ENCODE measurements around the gene DEF6.

The DEF6 gene

DNA sequence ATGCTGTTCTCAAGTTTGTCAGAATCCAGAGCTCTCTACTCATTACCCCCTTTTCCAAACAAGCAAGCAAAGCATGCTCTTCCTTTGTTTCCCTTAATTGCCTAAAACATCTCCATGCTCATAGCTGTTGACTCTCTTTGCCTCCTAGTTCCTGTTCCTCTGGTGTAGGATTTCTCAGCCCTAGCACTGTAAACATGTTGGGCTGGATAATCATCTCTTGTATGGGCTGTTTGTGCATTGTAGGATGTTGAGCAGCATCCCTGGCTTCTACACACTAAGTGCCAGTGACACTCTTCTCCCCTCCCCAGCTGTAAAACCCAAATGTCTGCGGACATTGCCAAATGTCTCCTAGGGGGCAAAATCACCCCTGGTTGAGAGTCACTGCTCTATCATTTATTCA lies 58.8 kb downstream of the DEF6 start:
- no peaks in the 10 kb centered on the region for H3F3A ChIP-seq (ENCODE audit: low read depth)
- H3K9me3 ChIP-seq (ENCODE audit: insufficient read depth, low read depth, low read length) = no peaks in the 10 kb centered on the region
- no peaks in the 10 kb centered on the region for H3K79me2 ChIP-seq (ENCODE audit: insufficient read depth, low read length)
- H3K4me3 ChIP-seq (ENCODE audit: low read length, poor library complexity, severe bottlenecking) = no peak overlapping the region
- H3K9me2 ChIP-seq (replicated peaks; ENCODE audit: low read depth, low read length) = no peaks in the 10 kb centered on the region
- no peak overlapping the region for H2AFZ ChIP-seq (ENCODE audit: low read length)
- H3K4me2 ChIP-seq (ENCODE audit: low read depth, low read length, poor library complexity, severe bottlenecking) = no peak overlapping the region
- H4K20me1 ChIP-seq (ENCODE audit: insufficient read depth, low read length, poor library complexity, severe bottlenecking) = no peaks in the 10 kb centered on the region
- no peak overlapping the region for H3K9ac ChIP-seq (ENCODE audit: low read depth, low read length, poor library complexity, severe bottlenecking)
- H3K4me1 ChIP-seq (ENCODE audit: insufficient read depth, low read length, poor library complexity, severe bottlenecking) = no peaks in the 10 kb centered on the region
- TF ChIP-seq EZH2phosphoT487 (IDR thresholded peaks at IDR 0.05; ENCODE audit: borderline replicate concordance) = no peak
- TF ChIP-seq, protein P1, sequence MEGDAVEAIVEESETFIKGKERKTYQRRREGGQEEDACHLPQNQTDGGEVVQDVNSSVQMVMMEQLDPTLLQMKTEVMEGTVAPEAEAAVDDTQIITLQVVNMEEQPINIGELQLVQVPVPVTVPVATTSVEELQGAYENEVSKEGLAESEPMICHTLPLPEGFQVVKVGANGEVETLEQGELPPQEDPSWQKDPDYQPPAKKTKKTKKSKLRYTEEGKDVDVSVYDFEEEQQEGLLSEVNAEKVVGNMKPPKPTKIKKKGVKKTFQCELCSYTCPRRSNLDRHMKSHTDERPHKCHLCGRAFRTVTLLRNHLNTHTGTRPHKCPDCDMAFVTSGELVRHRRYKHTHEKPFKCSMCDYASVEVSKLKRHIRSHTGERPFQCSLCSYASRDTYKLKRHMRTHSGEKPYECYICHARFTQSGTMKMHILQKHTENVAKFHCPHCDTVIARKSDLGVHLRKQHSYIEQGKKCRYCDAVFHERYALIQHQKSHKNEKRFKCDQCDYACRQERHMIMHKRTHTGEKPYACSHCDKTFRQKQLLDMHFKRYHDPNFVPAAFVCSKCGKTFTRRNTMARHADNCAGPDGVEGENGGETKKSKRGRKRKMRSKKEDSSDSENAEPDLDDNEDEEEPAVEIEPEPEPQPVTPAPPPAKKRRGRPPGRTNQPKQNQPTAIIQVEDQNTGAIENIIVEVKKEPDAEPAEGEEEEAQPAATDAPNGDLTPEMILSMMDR (conservative IDR thresholded peaks at IDR 0.05; ENCODE audit: low read length) = no peak
- no peaks in the 10 kb centered on the region for H3K27me3 ChIP-seq (ENCODE audit: insufficient read depth, low read length, poor library complexity, severe bottlenecking)
- peaks cover 3% of the 10 kb centered on the region; the same call in 1 of the 2 replicates for H3K36me3 ChIP-seq (ENCODE audit: insufficient read depth, low read length)

DNA sequence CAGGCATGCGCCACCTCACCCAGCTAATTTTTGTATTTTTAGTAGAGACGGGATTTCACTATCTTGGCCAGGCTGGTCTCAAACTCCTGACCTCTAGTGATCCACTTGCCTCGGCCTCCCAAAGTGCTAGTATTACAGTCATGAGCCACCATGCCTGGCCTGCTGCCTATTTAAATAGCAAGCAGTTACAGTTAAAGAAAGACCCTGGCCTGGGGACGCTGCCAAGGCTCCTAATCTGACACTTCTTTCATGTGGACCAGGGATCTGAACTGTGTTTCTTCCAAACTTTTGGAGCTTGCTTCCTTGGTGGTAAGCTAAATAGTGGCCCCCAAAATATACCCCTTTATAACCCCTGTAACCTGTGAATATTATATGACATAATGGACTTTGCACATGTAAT lies 60.1 kb downstream of the DEF6 start:
- Histone ChIP-seq H3K9me2 (replicated peaks; ENCODE audit: low read depth, low read length) (no peaks in the 10 kb centered on the region), H4K20me1 (ENCODE audit: insufficient read depth, low read length, poor library complexity, severe bottlenecking) (no peaks in the 10 kb centered on the region), H3K36me3 (ENCODE audit: insufficient read depth, low read length) (peaks cover under 1% of the 10 kb centered on the region; the same call in 1 of the 2 replicates), H3K4me1 (ENCODE audit: insufficient read depth, low read length, poor library complexity, severe bottlenecking) (no peaks in the 10 kb centered on the region), H3F3A (ENCODE audit: low read depth) (no peaks in the 10 kb centered on the region), H3K27me3 (ENCODE audit: insufficient read depth, low read length, poor library complexity, severe bottlenecking) (no peaks in the 10 kb centered on the region), H3K79me2 (ENCODE audit: insufficient read depth, low read length) (no peaks in the 10 kb centered on the region), H3K9ac (ENCODE audit: low read depth, low read length, poor library complexity, severe bottlenecking) (no peak overlapping the region), H3K4me2 (ENCODE audit: low read depth, low read length, poor library complexity, severe bottlenecking) (no peak overlapping the region), H3K9me3 (ENCODE audit: insufficient read depth, low read depth, low read length) (no peaks in the 10 kb centered on the region), H2AFZ (ENCODE audit: low read length) (no peak overlapping the region), H3K4me3 (ENCODE audit: low read length, poor library complexity, severe bottlenecking) (no peak overlapping the region)
- TF ChIP-seq, protein P1 (conservative IDR thresholded peaks at IDR 0.05; ENCODE audit: low read length) = no peak
- no peak for TF ChIP-seq EZH2phosphoT487 (IDR thresholded peaks at IDR 0.05; ENCODE audit: borderline replicate concordance)

DNA sequence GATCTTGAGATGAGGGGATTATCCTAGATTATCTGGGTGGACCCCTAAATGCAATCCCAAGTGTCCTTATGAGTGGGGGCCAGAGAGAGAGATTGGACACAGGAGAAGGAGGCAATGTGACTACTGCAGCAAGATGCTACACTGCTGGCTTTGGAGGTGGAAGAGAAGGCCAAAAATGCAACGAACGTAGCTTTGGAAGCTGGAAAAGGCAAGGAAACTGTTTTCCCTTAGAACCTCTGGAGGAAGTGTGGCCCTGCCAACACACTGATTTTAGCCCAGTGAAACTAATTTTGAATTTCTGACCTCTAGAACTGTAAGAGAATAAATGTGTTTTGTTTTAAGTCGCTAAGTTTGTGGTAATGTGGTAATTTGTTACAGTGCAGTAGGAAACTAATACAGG lies 60.5 kb downstream of the DEF6 start:
- no peak overlapping the region for H3K4me3 ChIP-seq (ENCODE audit: low read length, poor library complexity, severe bottlenecking)
- H2AFZ ChIP-seq (ENCODE audit: low read length) = no peak overlapping the region
- H3F3A ChIP-seq (ENCODE audit: low read depth) = no peaks in the 10 kb centered on the region
- TF ChIP-seq, protein P1 (conservative IDR thresholded peaks at IDR 0.05; ENCODE audit: low read length) = no peak
- no peak for TF ChIP-seq EZH2phosphoT487 (IDR thresholded peaks at IDR 0.05; ENCODE audit: borderline replicate concordance)
- no peak overlapping the region for H3K9ac ChIP-seq (ENCODE audit: low read depth, low read length, poor library complexity, severe bottlenecking)
- no peaks in the 10 kb centered on the region for H3K79me2 ChIP-seq (ENCODE audit: insufficient read depth, low read length)
- H3K4me1 ChIP-seq (ENCODE audit: insufficient read depth, low read length, poor library complexity, severe bottlenecking) = no peaks in the 10 kb centered on the region
- H3K27me3 ChIP-seq (ENCODE audit: insufficient read depth, low read length, poor library complexity, severe bottlenecking) = no peaks in the 10 kb centered on the region
- no peaks in the 10 kb centered on the region for H3K9me2 ChIP-seq (replicated peaks; ENCODE audit: low read depth, low read length)
- H3K4me2 ChIP-seq (ENCODE audit: low read depth, low read length, poor library complexity, severe bottlenecking) = no peak overlapping the region
- H4K20me1 ChIP-seq (ENCODE audit: insufficient read depth, low read length, poor library complexity, severe bottlenecking) = no peaks in the 10 kb centered on the region
- no peaks in the 10 kb centered on the region for H3K36me3 ChIP-seq (ENCODE audit: insufficient read depth, low read length)
- no peaks in the 10 kb centered on the region for H3K9me3 ChIP-seq (ENCODE audit: insufficient read depth, low read depth, low read length)

Measured in Loucy (cell line).